ENCODE measurements around the gene ACADM. TPM values are rescaled to one million over a fixed set of nuclear protein-coding genes. Genes with fewer than 3 reads are reported as not detected.
A peak's percentile ranks its signal among the peaks of the same experiment; 100 is the strongest.

The ACADM gene
- total and polyA plus RNA-seq, 2 of the 13 experiments (the other 11 are each of a cell fraction or from before 2014, with no cell fraction given): 43.7 to 92.2 TPM

GRCh38 chr1:75785320-75785982 lies 60.9 kb downstream of the ACADM start (continued):
- TF ChIP-seq SNAI1 (CRISPR knock-in tag; IDR thresholded peaks at IDR 0.05; ENCODE audit: borderline replicate concordance) (0 out of 2 replicates have a peak, but pooled peaks have one; percentile 16), LCORL (IDR thresholded peaks at IDR 0.05) (no peak), LCORL (CRISPR knock-in tag; IDR thresholded peaks at IDR 0.05) (peak; percentile 32; the same call in 1 of the 2 replicates), CREM (IDR thresholded peaks at IDR 0.05) (no peak), CREM (CRISPR knock-in tag; IDR thresholded peaks at IDR 0.05) (no peak), ZNF552 (CRISPR knock-in tag; IDR thresholded peaks at IDR 0.05; ENCODE audit: borderline replicate concordance) (peak; percentile 29; the same call in 1 of the 2 replicates), NPAS2 (CRISPR knock-in tag; IDR thresholded peaks at IDR 0.05; ENCODE audit: borderline replicate concordance) (no peak), ZSCAN30 (CRISPR knock-in tag; IDR thresholded peaks at IDR 0.05) (no peak), ZNF782 (CRISPR knock-in tag; IDR thresholded peaks at IDR 0.05; ENCODE audit: borderline replicate concordance) (no peak), RORA (CRISPR knock-in tag; IDR thresholded peaks at IDR 0.05) (no peak), REL (CRISPR knock-in tag; conservative IDR thresholded peaks at IDR 0.05) (no peak), KLF6 (CRISPR knock-in tag; IDR thresholded peaks at IDR 0.05) (no peak), SNAPC2 (CRISPR knock-in tag; IDR thresholded peaks at IDR 0.05) (0 out of 2 replicates have a peak, but pooled peaks have one; percentile 61), GLI4 (CRISPR knock-in tag; IDR thresholded peaks at IDR 0.05; ENCODE audit: borderline replicate concordance) (no peak), ZNF512 (CRISPR knock-in tag; IDR thresholded peaks at IDR 0.05) (no peak), ZNF430 (CRISPR knock-in tag; IDR thresholded peaks at IDR 0.05) (no peak), ZNF253 (CRISPR knock-in tag; IDR thresholded peaks at IDR 0.05; ENCODE audit: borderline replicate concordance) (no peak), HIVEP1 (CRISPR knock-in tag; IDR thresholded peaks at IDR 0.05) (no peak), BRD4 (CRISPR knock-in tag; IDR thresholded peaks at IDR 0.05) (no peak), JUN (CRISPR knock-in tag; IDR thresholded peaks at IDR 0.05) (no peak), E2F1 (CRISPR knock-in tag; IDR thresholded peaks at IDR 0.05) (no peak)
- TF ChIP-seq, protein P1, sequence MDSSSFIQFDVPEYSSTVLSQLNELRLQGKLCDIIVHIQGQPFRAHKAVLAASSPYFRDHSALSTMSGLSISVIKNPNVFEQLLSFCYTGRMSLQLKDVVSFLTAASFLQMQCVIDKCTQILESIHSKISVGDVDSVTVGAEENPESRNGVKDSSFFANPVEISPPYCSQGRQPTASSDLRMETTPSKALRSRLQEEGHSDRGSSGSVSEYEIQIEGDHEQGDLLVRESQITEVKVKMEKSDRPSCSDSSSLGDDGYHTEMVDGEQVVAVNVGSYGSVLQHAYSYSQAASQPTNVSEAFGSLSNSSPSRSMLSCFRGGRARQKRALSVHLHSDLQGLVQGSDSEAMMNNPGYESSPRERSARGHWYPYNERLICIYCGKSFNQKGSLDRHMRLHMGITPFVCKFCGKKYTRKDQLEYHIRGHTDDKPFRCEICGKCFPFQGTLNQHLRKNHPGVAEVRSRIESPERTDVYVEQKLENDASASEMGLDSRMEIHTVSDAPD (CRISPR knock-in tag; IDR thresholded peaks at IDR 0.05): no peak
- TF ChIP-seq, protein P2, sequence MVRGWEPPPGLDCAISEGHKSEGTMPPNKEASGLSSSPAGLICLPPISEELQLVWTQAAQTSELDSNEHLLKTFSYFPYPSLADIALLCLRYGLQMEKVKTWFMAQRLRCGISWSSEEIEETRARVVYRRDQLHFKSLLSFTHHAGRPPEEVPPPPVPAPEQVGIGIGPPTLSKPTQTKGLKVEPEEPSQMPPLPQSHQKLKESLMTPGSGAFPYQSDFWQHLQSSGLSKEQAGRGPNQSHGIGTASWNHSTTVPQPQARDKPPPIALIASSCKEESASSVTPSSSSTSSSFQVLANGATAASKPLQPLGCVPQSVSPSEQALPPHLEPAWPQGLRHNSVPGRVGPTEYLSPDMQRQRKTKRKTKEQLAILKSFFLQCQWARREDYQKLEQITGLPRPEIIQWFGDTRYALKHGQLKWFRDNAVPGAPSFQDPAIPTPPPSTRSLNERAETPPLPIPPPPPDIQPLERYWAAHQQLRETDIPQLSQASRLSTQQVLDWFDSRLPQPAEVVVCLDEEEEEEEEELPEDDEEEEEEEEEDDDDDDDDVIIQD (CRISPR knock-in tag; IDR thresholded peaks at IDR 0.05; ENCODE audit: low read depth): no peak
